GM19324 (cell line): ENCODE results near the gene TLR2.

ENCODE experiments used
- ATAC-seq: cut with Tn5 transposase; IDR thresholded peaks from one replicate; pipeline ENCODE4 v1.9.1; 2021; ENCODE audit warnings: mild to moderate bottlenecking, moderate library complexity; ENCODE audit not compliant: unreplicated experiment, low FRiP score

Gene TLR2

GRCh38 chr4:153684182-153684970 lies at the start of gene TLR2:
Gene TLR2, plus strand, starts transcription at chr4:153684280. Its CDS starts 18,628 bp downstream, at chr4:153702908.
- peak; percentile 90 for ATAC-seq

- no peak for ATAC-seq
Measured at GRCh38 chr4:153634738-153635353, 49.2 kb upstream of the TLR2 start.

- no peak for ATAC-seq
Measured at GRCh38 chr4:153635846-153636245, 48.2 kb upstream of the TLR2 start.

- ATAC-seq: no peak
Measured at GRCh38 chr4:153637201-153637600, 46.9 kb upstream of the TLR2 start.

GRCh38 chr4:153638011-153638410 lies 46.1 kb upstream of the TLR2 start:
- ATAC-seq: no peak

GRCh38 chr4:153638999-153639398 lies 45.1 kb upstream of the TLR2 start:
- ATAC-seq: no peak

GRCh38 chr4:153639833-153640802 lies 44.0 kb upstream of the TLR2 start:
- ATAC-seq: no peak

- no peak for ATAC-seq
Measured at GRCh38 chr4:153641532-153641931, 42.5 kb upstream of the TLR2 start.

GRCh38 chr4:153643406-153644383 lies 40.4 kb upstream of the TLR2 start:
- ATAC-seq: peak; percentile 52

- no peak for ATAC-seq
Measured at GRCh38 chr4:153645183-153645582, 38.9 kb upstream of the TLR2 start.

- ATAC-seq: no peak
Measured at GRCh38 chr4:153646261-153646660, 37.8 kb upstream of the TLR2 start.

- ATAC-seq: no peak
Measured at GRCh38 chr4:153646978-153647377, 37.1 kb upstream of the TLR2 start.

- ATAC-seq: no peak
Measured at GRCh38 chr4:153647975-153648374, 36.1 kb upstream of the TLR2 start.

- no peak for ATAC-seq
Measured at GRCh38 chr4:153649572-153649991, 34.5 kb upstream of the TLR2 start.

- no peak for ATAC-seq
Measured at GRCh38 chr4:153651116-153651515, 33.0 kb upstream of the TLR2 start.

GRCh38 chr4:153651587-153651986 lies 32.5 kb upstream of the TLR2 start:
- no peak for ATAC-seq

- ATAC-seq: no peak
Measured at GRCh38 chr4:153652051-153652784, 31.9 kb upstream of the TLR2 start.

GRCh38 chr4:153655002-153655541 lies 29.0 kb upstream of the TLR2 start:
- ATAC-seq: no peak

GRCh38 chr4:153655928-153656327 lies 28.2 kb upstream of the TLR2 start:
- no peak for ATAC-seq
